Measurements from ENCODE around the gene ELOVL6.

GRCh38 chr4:110165382-110166286, 32.8 kb downstream of the ELOVL6 start:
- no peak for TF ChIP-seq CTCF (conservative IDR thresholded peaks at IDR 0.05 in 1 of 2, IDR thresholded peaks at IDR 0.05 in 1 of 2; ENCODE audit: low read depth in 1 of 2, low read length in 2 of 2)
- TF ChIP-seq EZH2 (IDR thresholded peaks at IDR 0.05; ENCODE audit: low read length, missing control alignments): no peak
